GM23338 (cell line): ENCODE results near the gene DNM1L. TPM values are rescaled to one million over a fixed set of nuclear protein-coding genes. Genes with fewer than 3 reads are reported as not detected.

Experiments
- ATAC-seq: fragments of 200-7000 bp; cut with Tn5 transposase; 3 replicates; pipeline ENCODE4 v1.9.1; 2020
- DNase-seq: peaks from one replicate; pipeline ENCODE4 v3.0.0-alpha.2; 2015; ENCODE audit warnings: low spot score
- H2AFZ ChIP-seq: fragments of 200-600 bp; sonication (generic); 2 replicates; pipeline ENCODE4 v1.8.0; 2016; ENCODE audit warnings: antibody characterized with exemption, mild to moderate bottlenecking, moderate library complexity
- H3F3A ChIP-seq: fragments of 200-600 bp; sonication (generic); replicated peaks from 2 replicates; pipeline ENCODE4 v1.8.0; 2017; ENCODE audit warnings: antibody characterized with exemption, mixed run types, low read depth
- H3K27ac ChIP-seq: fragments of 200-600 bp; sonication (generic); 2 replicates; pipeline ENCODE4 v1.6.1; 2016; ENCODE audit warnings: low read depth
- H3K27me3 ChIP-seq: fragments of 200-600 bp; sonication (generic); 2 replicates; pipeline ENCODE4 v1.8.0; 2016; ENCODE audit warnings: mild to moderate bottlenecking, mixed run types, moderate library complexity; ENCODE audit not compliant: insufficient read depth
- H3K36me3 ChIP-seq: fragments of 200-600 bp; sonication (generic); 2 replicates; pipeline ENCODE4 v1.8.0; 2016; ENCODE audit warnings: mild to moderate bottlenecking; ENCODE audit not compliant: insufficient read depth
- H3K4me1 ChIP-seq: fragments of 200-600 bp; sonication (generic); 2 replicates; pipeline ENCODE4 v1.8.0; 2016; ENCODE audit warnings: mild to moderate bottlenecking, moderate library complexity; ENCODE audit not compliant: insufficient read depth
- H3K4me2 ChIP-seq: fragments of 200-600 bp; sonication (generic); 2 replicates; pipeline ENCODE4 v1.7.1; 2017; ENCODE audit warnings: mixed run types
- H3K4me3 ChIP-seq: fragments of 200-600 bp; sonication (generic); 2 replicates; pipeline ENCODE4 v1.6.1; 2016; ENCODE audit warnings: mixed run types
- H3K79me2 ChIP-seq: fragments of 200-600 bp; sonication (generic); replicated peaks from 2 replicates; pipeline ENCODE4 v1.8.0; 2017; ENCODE audit warnings: mild to moderate bottlenecking; ENCODE audit not compliant: insufficient read depth
- H3K9me2 ChIP-seq: fragments of 200-600 bp; sonication (generic); 2 replicates; pipeline ENCODE4 v1.8.0; 2017; ENCODE audit not compliant: insufficient read depth
- H4K20me1 ChIP-seq: fragments of 200-600 bp; sonication (generic); replicated peaks from 2 replicates; pipeline ENCODE4 v1.8.0; 2017; ENCODE audit warnings: mild to moderate bottlenecking; ENCODE audit not compliant: insufficient read depth
- H3K27ac Mint-ChIP-seq: 2 replicates; pipeline ENCODE4 v1.8.0; 2020; ENCODE audit warnings: inconsistent platforms, mild to moderate bottlenecking, moderate library complexity, mixed read lengths
- H3K27me3 Mint-ChIP-seq: 3 replicates; pipeline ENCODE4 v1.8.0; 2022; ENCODE audit warnings: low read depth, mild to moderate bottlenecking, moderate library complexity, mixed read lengths, inconsistent platforms; ENCODE audit not compliant: insufficient read depth, poor library complexity
- H3K36me3 Mint-ChIP-seq: 3 replicates; pipeline ENCODE4 v1.8.0; 2021; ENCODE audit warnings: low read depth, mild to moderate bottlenecking, inconsistent platforms, moderate library complexity, mixed read lengths
- H3K4me1 Mint-ChIP-seq: 3 replicates; pipeline ENCODE4 v1.8.0; 2020; ENCODE audit warnings: mild to moderate bottlenecking, inconsistent platforms, mixed read lengths
- H3K4me3 Mint-ChIP-seq: 3 replicates; pipeline ENCODE4 v1.8.0; 2021; ENCODE audit warnings: moderate library complexity, mild to moderate bottlenecking, inconsistent platforms, mixed read lengths
- H3K9me3 Mint-ChIP-seq: 3 replicates; pipeline ENCODE4 v1.8.0; 2020; ENCODE audit warnings: moderate library complexity, mild to moderate bottlenecking, inconsistent platforms, mixed read lengths
- ETS1 ChIP-seq: IDR thresholded peaks from 2 replicates; pipeline ENCODE4 v1.6.1; 2016; ENCODE audit warnings: antibody characterized with exemption
- EZH2 ChIP-seq: fragments of 200-600 bp; sonication (generic); IDR thresholded peaks from one replicate; pipeline ENCODE4 v1.8.0; 2017; ENCODE audit warnings: antibody characterized with exemption, mild to moderate bottlenecking, low read depth; ENCODE audit not compliant: unreplicated experiment
- JUNB ChIP-seq: IDR thresholded peaks from one replicate; pipeline ENCODE4 v1.6.1; 2016; ENCODE audit warnings: antibody characterized with exemption; ENCODE audit not compliant: unreplicated experiment
- POLR2AphosphoS5 ChIP-seq: IDR thresholded peaks from 2 replicates; pipeline ENCODE4 v1.6.1; 2016; ENCODE audit warnings: antibody characterized with exemption, low read depth
- REST ChIP-seq: IDR thresholded peaks from one replicate; pipeline ENCODE4 v1.6.1; 2018; ENCODE audit warnings: antibody characterized with exemption; ENCODE audit not compliant: unreplicated experiment
- STAT1 ChIP-seq: IDR thresholded peaks from one replicate; pipeline ENCODE4 v1.6.1; 2016; ENCODE audit warnings: antibody characterized with exemption; ENCODE audit not compliant: unreplicated experiment
- polyA plus RNA-seq: library from polyadenylated mRNA; unstranded; fragments of >200 nt; fragmentation: Nextera tagmentation; extraction: Ambion mirVana; gene quantifications from 2 replicates; pipeline ENCODE4 v1.2.1, GENCODE V29; 2016
- small RNA-seq: library from RNA; depleted of rRNA; stranded (forward); fragments of <200 nt; gene quantifications from one replicate; pipeline ENCODE3, GENCODE V24; 2014; ENCODE audit warnings: low replicate concordance
- total RNA-seq: library from RNA; depleted of rRNA; stranded (reverse); fragments of >200 nt; shearing (Covaris generic); gene quantifications from 2 replicates; pipeline ENCODE4 v1.2.3, GENCODE V29; 2014; rRNA removed
- TF ChIP-seq, protein P1 (sequence below): fragments of 250-450 bp; sonication (Bioruptor Pico); IDR thresholded peaks from 2 replicates; pipeline ENCODE4 v1.5.0; 2020; ENCODE audit warnings: mild to moderate bottlenecking, moderate library complexity

DNM1L gene
- total and polyA plus RNA-seq, 2 experiments from 2014 or later: 72.2 to 94.8 TPM

DNA sequence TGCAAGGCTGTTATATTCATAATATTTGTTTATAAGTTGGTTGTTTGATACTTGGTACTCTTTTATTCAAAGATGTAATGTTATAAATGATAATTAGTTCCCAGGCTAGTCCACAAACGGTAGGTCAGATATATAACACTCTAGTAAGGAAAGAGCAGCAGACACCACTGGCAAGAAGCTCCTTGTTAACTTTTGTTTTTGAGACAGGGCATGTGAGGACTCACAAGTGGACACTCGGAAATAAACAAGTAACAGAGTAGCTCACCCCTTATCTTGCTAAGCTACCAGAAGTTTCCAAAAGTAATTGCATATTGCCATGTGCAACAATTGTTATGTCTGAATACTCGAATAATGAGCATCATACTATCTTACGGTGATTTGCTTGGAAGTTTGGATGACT lies 115.2 kb downstream of the DNM1L start:
- no peaks in the 10 kb centered on the region for H3K4me1 Mint-ChIP-seq
- Histone ChIP-seq H3F3A (no peaks in the 10 kb centered on the region), H2AFZ (no peak overlapping the region), H3K9me2 (no peaks in the 10 kb centered on the region), H3K4me3 (no peak overlapping the region), H3K27ac (no peak overlapping the region), H4K20me1 (no peaks in the 10 kb centered on the region), H3K79me2 (no peaks in the 10 kb centered on the region), H3K4me1 (no peaks in the 10 kb centered on the region), H3K36me3 (peaks cover 17% of the 10 kb centered on the region; the same call in 1 of the 2 replicates), H3K27me3 (no peaks in the 10 kb centered on the region), H3K4me2 (no peak overlapping the region)
- no peak overlapping the region for H3K4me3 Mint-ChIP-seq
- TF ChIP-seq POLR2AphosphoS5 (no peak), ETS1 (no peak), EZH2 (no peak), JUNB (no peak), REST (no peak), STAT1 (no peak)
- TF ChIP-seq, protein P1, sequence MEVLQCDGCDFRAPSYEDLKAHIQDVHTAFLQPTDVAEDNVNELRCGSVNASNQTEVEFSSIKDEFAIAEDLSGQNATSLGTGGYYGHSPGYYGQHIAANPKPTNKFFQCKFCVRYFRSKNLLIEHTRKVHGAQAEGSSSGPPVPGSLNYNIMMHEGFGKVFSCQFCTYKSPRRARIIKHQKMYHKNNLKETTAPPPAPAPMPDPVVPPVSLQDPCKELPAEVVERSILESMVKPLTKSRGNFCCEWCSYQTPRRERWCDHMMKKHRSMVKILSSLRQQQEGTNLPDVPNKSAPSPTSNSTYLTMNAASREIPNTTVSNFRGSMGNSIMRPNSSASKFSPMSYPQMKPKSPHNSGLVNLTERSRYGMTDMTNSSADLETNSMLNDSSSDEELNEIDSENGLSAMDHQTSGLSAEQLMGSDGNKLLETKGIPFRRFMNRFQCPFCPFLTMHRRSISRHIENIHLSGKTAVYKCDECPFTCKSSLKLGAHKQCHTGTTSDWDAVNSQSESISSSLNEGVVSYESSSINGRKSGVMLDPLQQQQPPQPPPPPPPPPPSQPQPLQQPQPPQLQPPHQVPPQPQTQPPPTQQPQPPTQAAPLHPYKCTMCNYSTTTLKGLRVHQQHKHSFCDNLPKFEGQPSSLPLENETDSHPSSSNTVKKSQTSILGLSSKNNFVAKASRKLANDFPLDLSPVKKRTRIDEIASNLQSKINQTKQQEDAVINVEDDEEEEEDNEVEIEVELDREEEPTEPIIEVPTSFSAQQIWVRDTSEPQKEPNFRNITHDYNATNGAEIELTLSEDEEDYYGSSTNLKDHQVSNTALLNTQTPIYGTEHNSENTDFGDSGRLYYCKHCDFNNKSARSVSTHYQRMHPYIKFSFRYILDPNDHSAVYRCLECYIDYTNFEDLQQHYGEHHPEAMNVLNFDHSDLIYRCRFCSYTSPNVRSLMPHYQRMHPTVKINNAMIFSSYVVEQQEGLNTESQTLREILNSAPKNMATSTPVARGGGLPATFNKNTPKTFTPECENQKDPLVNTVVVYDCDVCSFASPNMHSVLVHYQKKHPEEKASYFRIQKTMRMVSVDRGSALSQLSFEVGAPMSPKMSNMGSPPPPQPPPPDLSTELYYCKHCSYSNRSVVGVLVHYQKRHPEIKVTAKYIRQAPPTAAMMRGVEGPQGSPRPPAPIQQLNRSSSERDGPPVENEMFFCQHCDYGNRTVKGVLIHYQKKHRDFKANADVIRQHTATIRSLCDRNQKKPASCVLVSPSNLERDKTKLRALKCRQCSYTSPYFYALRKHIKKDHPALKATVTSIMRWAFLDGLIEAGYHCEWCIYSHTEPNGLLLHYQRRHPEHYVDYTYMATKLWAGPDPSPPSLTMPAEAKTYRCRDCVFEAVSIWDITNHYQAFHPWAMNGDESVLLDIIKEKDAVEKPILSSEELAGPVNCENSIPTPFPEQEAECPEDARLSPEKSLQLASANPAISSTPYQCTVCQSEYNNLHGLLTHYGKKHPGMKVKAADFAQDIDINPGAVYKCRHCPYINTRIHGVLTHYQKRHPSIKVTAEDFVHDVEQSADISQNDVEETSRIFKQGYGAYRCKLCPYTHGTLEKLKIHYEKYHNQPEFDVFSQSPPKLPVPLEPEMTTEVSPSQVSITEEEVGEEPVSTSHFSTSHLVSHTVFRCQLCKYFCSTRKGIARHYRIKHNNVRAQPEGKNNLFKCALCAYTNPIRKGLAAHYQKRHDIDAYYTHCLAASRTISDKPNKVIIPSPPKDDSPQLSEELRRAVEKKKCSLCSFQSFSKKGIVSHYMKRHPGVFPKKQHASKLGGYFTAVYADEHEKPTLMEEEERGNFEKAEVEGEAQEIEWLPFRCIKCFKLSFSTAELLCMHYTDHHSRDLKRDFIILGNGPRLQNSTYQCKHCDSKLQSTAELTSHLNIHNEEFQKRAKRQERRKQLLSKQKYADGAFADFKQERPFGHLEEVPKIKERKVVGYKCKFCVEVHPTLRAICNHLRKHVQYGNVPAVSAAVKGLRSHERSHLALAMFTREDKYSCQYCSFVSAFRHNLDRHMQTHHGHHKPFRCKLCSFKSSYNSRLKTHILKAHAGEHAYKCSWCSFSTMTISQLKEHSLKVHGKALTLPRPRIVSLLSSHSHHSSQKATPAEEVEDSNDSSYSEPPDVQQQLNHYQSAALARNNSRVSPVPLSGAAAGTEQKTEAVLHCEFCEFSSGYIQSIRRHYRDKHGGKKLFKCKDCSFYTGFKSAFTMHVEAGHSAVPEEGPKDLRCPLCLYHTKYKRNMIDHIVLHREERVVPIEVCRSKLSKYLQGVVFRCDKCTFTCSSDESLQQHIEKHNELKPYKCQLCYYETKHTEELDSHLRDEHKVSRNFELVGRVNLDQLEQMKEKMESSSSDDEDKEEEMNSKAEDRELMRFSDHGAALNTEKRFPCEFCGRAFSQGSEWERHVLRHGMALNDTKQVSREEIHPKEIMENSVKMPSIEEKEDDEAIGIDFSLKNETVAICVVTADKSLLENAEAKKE (CRISPR knock-in tag): no peak
- no peaks in the 10 kb centered on the region for H3K9me3 Mint-ChIP-seq
- H3K36me3 Mint-ChIP-seq: peaks cover 16% of the 10 kb centered on the region
- ATAC-seq: no peak
- H3K27me3 Mint-ChIP-seq: peaks cover 2% of the 10 kb centered on the region
- H3K27ac Mint-ChIP-seq: no peak overlapping the region
- DNase-seq: no peak

Small RNA genes lying within 50 kb of the gene (small RNA-seq; reads per million reads assigned to genes)
- not detected for gene RF00019

Other genes with a start within 250 kb of the DNM1L start
- 67.1 and 73.0 TPM in 2 replicates for gene YARS2, start 76.6 kb downstream of the DNM1L start, total RNA-seq
- gene YARS2, start 76.6 kb downstream of the DNM1L start, polyA plus RNA-seq: 70.1 and 76.7 TPM in 2 replicates
- gene PKP2, start 217.5 kb downstream of the DNM1L start, total RNA-seq: 47.6 and 49.9 TPM in 2 replicates
- 17.8 and 24.6 TPM in 2 replicates for gene PKP2, start 217.5 kb downstream of the DNM1L start, polyA plus RNA-seq